GM10248 (cell line): ENCODE results near the gene IGFL4.

Experiments
- CTCF ChIA-PET: fragments of 300-600 bp; sonication (Branson Sonifier 250); formaldehyde crosslinking; extraction: SDS; loops from one replicate; lab custom pipeline; 2021; ENCODE audit warnings: antibody characterized with exemption; lab: Yijun Ruan, JAX
- POLR2A ChIA-PET: fragments of 350-650 bp; sonication (Branson Sonifier 250); formaldehyde crosslinking; extraction: SDS; loops from one replicate; lab custom pipeline; 2020; ENCODE audit warnings: antibody characterized with exemption; lab: Yijun Ruan, JAX
- DNase-seq: peaks from one replicate; pipeline ENCODE4 v3.0.0; 2012; ENCODE audit errors: extremely low spot score
- TF ChIP-seq, protein P1 (sequence below): IDR thresholded peaks from 2 replicates; pipeline ENCODE4 v1.5.1; 2012; ENCODE audit warnings: mild to moderate bottlenecking, low read depth; ENCODE audit errors: extremely low read depth, missing control alignments, control extremely low read depth

Gene IGFL4

DNA sequence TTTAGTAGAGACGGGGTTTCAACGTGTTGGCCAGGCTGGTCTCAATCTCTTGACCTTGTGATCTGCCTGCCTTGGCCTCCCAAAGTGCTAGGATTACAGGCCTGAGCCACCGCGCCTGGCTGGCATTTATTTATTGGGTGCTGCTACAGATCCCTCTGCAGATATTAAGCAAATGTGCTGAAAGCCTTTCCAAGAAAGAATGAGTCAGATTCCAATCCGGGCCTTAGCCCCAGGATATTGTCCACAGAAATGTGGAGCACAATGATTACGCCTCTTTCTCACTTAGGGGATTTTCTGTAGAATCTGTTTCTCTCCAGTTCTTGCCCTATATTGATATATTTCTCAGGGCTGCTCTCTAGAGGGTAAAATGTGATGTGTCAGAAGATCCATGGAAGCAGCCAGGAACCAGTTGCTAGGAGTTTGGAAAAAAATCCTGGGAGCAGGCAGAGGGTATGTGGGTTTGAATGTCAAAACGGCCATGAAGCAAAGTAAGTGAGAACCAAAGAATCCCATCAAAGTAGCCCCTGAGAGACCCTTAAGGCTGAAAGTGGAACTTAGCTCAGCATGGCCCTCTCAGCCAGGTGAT is 24.8 kb upstream of the IGFL4 start:
- DNase-seq = no peak
- ChIA-PET CTCF (no interaction called here), POLR2A (no interaction called here)
- TF ChIP-seq, protein P1, sequence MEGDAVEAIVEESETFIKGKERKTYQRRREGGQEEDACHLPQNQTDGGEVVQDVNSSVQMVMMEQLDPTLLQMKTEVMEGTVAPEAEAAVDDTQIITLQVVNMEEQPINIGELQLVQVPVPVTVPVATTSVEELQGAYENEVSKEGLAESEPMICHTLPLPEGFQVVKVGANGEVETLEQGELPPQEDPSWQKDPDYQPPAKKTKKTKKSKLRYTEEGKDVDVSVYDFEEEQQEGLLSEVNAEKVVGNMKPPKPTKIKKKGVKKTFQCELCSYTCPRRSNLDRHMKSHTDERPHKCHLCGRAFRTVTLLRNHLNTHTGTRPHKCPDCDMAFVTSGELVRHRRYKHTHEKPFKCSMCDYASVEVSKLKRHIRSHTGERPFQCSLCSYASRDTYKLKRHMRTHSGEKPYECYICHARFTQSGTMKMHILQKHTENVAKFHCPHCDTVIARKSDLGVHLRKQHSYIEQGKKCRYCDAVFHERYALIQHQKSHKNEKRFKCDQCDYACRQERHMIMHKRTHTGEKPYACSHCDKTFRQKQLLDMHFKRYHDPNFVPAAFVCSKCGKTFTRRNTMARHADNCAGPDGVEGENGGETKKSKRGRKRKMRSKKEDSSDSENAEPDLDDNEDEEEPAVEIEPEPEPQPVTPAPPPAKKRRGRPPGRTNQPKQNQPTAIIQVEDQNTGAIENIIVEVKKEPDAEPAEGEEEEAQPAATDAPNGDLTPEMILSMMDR = no peak

DNA sequence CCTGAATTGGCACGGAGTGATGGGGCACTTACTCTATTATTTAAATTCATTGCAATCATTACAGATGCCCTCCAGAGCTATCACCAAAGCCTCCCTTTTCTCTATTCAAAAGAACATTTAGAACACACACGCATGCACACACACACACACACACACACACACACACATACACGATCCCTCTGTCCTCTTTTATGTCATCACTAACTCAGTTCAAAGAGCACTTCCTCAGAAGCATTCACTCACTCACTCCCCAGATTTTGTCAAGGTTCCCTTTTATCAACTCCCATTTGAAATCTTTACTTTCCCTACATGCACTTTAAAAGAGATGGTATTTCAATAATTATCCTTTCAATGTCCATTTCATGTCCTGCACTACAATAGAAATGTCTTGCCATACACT is 22.4 kb upstream of the IGFL4 start:
- ChIA-PET CTCF (interaction anchor here (1.3 to 1.6 kb wide), 2 partner anchors 13 kb away, joined by 4 to 6 read pairs; no protein-coding TSS in a partner anchor), POLR2A (no interaction called here)
- TF ChIP-seq, protein P1 = no peak
- DNase-seq = no peak

DNA sequence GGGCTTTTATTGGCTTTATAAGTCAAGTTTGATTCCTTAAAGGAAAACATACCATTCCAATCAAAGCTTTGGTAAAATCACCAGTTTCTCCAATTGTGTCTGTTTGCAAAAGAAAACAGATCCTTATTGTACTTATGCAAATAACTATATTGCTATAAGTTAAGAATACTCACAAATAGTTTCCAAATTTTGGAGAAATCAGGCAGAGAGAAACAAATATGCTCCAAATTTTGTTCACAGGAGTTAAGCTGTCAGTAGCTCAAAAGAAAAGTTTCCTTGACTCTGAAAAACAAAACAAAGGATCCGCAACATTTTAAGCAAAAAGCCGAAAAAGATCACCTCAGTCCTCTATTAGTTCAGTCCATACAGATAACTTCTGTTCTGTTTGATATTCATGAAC is 19.2 kb upstream of the IGFL4 start:
- CTCF ChIA-PET = interaction anchor here (1.1 to 1.3 kb wide), 2 partner anchors 10 to 12 kb away, joined by 3 to 4 read pairs; no protein-coding TSS in a partner anchor
- TF ChIP-seq, protein P1 = no peak
- DNase-seq = no peak
- POLR2A ChIA-PET = no interaction called here

DNA sequence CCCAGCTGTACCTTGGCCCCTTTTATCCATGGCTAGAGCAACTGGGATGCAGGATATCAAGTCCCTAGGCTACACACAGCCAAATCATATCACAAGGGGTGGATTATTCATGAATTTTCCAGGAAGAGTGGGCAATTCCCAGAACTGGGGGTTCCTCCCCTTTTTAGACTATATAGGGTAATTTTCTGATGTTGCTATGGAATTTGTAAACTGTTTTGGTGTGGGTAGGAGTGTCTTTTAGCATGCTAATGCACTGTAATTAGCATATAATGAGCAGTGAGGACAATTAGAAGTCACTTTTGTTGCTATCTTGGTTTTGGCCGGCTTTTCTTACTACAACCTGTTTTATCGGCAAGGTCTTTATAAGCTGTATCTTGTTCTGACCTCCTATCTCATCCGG is 18.0 kb upstream of the IGFL4 start:
- ChIA-PET POLR2A (no interaction called here), CTCF (interaction anchor here (1.6 to 1.8 kb wide), 2 partner anchors 24 to 30 kb away, joined by 3 to 4 read pairs; no protein-coding TSS in a partner anchor)
- TF ChIP-seq, protein P1 = no peak
- no peak for DNase-seq

DNA sequence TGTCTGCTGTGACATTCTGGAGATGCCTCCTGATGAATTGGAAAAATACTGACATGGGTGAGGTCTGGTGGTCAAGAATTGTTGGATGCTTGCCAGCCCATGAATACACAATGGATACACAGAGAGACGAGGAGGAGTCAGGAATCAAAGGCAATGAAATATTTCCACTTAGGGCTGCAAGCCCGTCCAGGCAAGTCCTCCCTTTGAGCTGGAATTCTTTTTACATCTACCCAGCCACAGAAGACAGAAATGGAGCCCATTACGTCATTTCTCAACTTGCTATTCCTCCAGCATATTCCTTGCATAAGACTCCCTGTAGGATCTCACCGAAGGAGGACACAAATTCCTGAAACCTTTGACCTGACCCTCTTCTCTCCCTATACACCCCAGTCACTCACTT is 15.7 kb upstream of the IGFL4 start:
- DNase-seq = no peak
- ChIA-PET POLR2A (no interaction called here), CTCF (no interaction called here)
- TF ChIP-seq, protein P1 = no peak

DNA sequence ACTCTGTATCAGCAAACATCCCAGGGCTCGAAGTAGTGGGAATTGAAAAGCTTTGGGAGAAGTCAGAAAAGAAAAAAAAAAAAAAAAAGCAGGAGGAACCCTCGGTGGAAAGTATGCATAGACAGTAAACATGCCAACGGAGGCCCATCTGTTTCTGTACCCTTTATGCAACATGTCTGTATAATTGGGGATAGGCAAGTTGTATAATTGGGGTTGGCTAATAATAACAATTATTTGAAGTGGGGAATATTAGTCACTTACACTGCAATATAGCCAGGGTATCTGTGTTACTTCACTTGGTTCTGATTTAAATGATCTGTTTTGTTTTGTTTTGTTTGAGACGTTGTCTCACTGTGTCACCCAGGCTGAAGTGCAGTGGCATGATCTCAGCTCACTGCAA is 12.1 kb upstream of the IGFL4 start:
- ChIA-PET POLR2A (no interaction called here), CTCF (interaction anchor here (4.7 kb wide), 1 partner anchor 24 kb away, joined by 18 read pairs; no protein-coding TSS in a partner anchor)
- no peak for DNase-seq
- TF ChIP-seq, protein P1 = no peak
